SIG-M5 treated with dmso at 0.1 percent for 504 hours (cell line): ENCODE measurements around the gene ZFP36L1.
A peak's percentile ranks its signal among the peaks of the same experiment; 100 is the strongest.
"Not testable (repeated sequence)": the region's sequence is repeated elsewhere in the genome, so short reads cannot be mapped to it uniquely, and the experiment has no call there.

Experiments
- DNase-seq: peaks from one replicate; lab custom pipeline; 2025; ENCODE audit not compliant: unreplicated experiment; lab: John Stamatoyannopoulos, UW

Gene ZFP36L1

GRCh38 chr14:68766299-68767247 lies 26.3 kb downstream of the ZFP36L1 start:
- no peak for DNase-seq

DNA sequence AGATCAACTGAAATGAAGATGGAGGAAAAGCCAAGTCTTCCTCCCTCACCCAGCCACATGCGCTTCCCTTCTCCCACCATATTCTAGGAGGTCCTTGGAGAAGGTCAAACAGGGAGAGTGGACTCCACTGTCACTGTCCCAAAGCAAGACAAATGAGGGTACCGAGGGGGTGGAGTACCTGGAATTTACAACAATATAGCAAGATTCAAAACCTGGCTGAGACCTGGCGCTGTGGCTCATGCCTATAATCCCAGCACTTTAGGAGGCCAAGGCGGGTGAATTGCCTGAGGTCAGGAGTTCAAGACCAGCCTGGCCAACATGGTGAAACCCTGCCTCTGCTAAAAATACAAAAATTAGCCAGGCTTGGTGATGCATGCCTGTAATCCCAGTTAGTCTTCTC lies 29.0 kb downstream of the ZFP36L1 start:
- not testable (repeated sequence) for DNase-seq

GRCh38 chr14:68762953-68763764 lies 29.7 kb downstream of the ZFP36L1 start:
- no peak for DNase-seq

DNA sequence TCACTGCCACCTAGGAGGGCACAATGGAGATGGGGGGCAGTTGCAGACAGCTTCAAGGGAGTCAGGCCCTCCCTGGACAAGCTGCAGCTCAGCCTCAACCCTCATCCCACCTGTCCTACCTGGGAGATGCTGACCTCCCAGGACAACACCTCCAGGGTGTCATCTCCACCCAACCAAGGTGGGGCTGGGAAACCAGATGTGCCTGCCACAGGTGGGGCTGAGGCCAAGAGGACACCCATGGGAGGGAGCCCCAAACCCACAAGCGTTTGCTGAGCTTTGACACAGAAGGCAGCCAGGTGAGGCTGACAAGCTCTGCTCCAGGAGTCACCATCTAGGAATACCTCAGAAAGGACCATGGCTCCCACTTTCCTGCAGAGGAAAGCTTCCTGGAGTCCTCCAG lies 31.5 kb downstream of the ZFP36L1 start:
- DNase-seq, result no peak

DNA sequence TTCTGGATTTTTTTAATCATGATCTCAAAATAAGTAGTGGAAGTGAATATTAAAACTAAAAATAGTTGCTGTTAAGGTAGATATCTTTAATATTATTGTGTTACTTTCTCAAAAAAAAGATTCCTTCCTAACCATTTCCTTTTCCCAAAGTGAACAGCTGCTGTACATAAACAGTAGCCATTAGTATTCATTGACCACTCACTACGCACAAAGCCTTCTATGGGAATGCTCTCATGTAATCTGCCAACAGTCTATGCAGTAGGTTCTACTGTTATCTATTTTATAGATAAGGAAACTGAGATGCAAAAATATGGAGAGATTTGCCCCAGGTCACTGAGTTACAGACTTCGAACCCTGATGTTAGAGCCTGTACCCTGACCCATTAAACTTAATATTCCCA lies 32.1 kb downstream of the ZFP36L1 start:
- no peak for DNase-seq

GRCh38 chr14:68759937-68760336 lies 32.9 kb downstream of the ZFP36L1 start:
- DNase-seq, result no peak

GRCh38 chr14:68759017-68759560 lies 33.8 kb downstream of the ZFP36L1 start:
- DNase-seq, result no peak

- DNase-seq, result no peak
These were observed 34.6 kb downstream of the ZFP36L1 start for GRCh38 chr14:68758301-68758700.

GRCh38 chr14:68757618-68758081 lies 35.2 kb downstream of the ZFP36L1 start:
- DNase-seq, result peak; percentile 47

DNA sequence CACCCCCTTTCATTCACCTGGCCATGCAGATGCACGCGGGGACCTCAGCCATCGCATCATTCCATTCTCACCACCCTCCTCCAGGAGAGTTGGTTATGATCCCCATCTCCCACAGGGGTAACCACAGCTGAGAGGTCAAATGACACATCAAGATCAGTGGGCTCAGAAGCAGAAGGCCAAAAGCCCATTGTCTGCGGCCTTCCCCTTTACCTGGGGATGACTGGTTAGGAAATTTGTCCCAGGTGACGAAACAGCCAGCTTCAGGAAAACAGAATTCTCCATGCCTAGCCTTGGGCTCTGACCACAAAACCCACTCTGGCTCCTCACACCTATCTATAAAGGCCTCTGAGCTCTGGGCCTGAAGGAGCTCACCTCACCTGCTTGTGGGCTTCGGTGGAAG lies 36.1 kb downstream of the ZFP36L1 start:
- no peak for DNase-seq

DNA sequence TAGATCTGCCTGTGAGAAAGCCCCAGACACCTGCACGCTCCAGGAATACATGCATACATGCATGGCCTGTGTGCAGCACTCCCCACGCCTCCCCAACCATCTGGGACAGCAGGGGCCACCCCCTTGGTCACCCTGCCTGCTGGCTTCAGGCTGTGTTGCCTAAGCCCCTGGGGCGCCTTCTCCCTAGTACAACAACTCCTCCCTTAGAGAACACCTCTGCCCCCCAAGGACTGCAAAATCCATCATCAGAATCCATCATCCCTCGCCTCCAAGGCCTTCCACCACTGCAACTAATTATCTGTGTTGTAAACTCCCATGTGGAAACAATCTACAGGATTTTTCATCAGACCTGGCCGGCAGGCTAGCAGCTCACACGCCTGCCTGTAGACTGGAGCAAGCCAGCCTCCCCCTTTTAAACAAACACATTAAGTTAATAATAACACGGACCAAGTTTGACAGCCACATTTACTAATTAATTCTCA lies 36.8 kb downstream of the ZFP36L1 start:
- DNase-seq, result no peak

GRCh38 chr14:68755016-68755353 lies 37.9 kb downstream of the ZFP36L1 start:
- DNase-seq, result no peak

DNA sequence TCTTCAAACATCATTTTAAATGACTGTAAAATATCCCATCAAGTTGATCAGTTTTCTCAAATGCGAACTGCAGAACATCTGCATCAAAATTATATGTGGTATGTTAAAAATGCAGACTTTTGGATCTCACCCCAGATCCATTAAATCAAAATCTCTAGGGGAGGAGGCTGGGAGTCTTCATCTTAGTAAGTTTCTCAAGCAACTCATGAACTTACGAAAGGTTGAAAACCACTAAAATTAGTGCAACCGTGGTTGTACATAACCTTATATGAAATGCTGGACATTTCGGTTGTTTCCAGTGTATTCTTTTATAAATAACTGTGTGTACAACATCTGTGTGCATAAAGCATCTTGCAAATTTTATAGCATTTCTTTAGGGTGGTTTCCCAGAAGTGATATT lies 39.2 kb downstream of the ZFP36L1 start:
- no peak for DNase-seq

DNA sequence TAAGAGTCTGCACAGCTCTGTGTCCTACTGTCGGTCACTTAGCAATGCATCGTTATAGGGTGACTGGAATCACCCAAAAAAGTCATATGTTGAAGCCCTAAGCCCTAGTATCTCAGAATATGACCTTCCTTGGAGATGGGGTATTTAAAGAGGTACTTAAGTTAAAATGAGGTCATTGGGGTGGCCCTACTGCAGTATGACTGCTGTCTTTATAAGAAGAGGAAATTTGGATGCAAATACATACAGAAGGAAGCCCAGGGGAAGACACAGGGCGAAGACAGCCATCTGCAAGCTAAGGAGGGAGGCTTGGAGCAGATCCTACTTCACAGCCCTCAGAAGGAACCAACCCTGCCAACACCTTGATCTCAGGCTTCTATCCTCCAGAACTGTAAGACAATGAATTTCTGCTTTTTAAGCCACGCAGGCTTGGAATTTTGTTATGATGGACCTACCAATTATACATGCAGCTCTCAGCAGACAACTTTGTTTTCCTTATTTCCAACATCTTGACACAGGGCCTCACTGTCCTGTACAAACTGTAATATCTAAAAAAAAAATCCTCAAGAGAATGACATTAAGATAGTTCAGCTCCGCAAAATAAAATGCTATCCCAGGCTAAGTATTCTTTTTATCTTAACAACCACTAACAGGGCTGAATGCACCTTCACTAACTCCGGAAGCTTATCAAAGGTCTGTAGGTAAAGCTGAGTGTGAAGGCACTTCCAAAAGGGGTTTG lies 40.4 kb downstream of the ZFP36L1 start:
- DNase-seq, result no peak

- DNase-seq, result no peak
These were observed 43.1 kb downstream of the ZFP36L1 start for GRCh38 chr14:68749487-68750475.

- no peak for DNase-seq
These were observed 44.2 kb downstream of the ZFP36L1 start for GRCh38 chr14:68748691-68749090.

- DNase-seq, result no peak
These were observed 44.6 kb downstream of the ZFP36L1 start for GRCh38 chr14:68748260-68748659.

GRCh38 chr14:68747393-68747792 lies 45.5 kb downstream of the ZFP36L1 start:
- DNase-seq, result no peak

- no peak for DNase-seq
These were observed 48.3 kb downstream of the ZFP36L1 start for GRCh38 chr14:68744613-68745012.
